ENCODE data around the gene HSF2. TPM values are rescaled to one million over a fixed set of nuclear protein-coding genes. Genes with fewer than 3 reads are reported as not detected.

The HSF2 gene
- polyA plus RNA-seq, 1 donor from 2014 or later, result 153 TPM

GRCh38 chr6:122393351-122393896, 6.0 kb upstream of the HSF2 start:
- no peaks in the 10 kb centered on the region for H3K79me2 ChIP-seq (replicated peaks; ENCODE audit: insufficient read depth, low read length)
- H3K9me3 ChIP-seq (ENCODE audit: low read length), result no peaks in the 10 kb centered on the region
- no peaks in the 10 kb centered on the region for H3K9me2 ChIP-seq (ENCODE audit: insufficient read depth, low read length)
- no peaks in the 10 kb centered on the region for H4K20me1 ChIP-seq (ENCODE audit: insufficient read depth)
- H3F3A ChIP-seq (ENCODE audit: insufficient read depth, low read length, poor library complexity, severe bottlenecking), result no peaks in the 10 kb centered on the region
- TF ChIP-seq RAD21 (conservative IDR thresholded peaks at IDR 0.05), result no peak
- no peak for TF ChIP-seq TAF1 (IDR thresholded peaks at IDR 0.05; ENCODE audit: low read depth)
- no peak for TF ChIP-seq EZH2 (IDR thresholded peaks at IDR 0.05; ENCODE audit: borderline replicate concordance, insufficient read depth, low read length, poor library complexity, severe bottlenecking)
- TF ChIP-seq MXI1 (conservative IDR thresholded peaks at IDR 0.05; ENCODE audit: poor library complexity, severe bottlenecking), result no peak
- TF ChIP-seq SMC3 (conservative IDR thresholded peaks at IDR 0.05; ENCODE audit: poor library complexity), result no peak
- TF ChIP-seq, protein P1, sequence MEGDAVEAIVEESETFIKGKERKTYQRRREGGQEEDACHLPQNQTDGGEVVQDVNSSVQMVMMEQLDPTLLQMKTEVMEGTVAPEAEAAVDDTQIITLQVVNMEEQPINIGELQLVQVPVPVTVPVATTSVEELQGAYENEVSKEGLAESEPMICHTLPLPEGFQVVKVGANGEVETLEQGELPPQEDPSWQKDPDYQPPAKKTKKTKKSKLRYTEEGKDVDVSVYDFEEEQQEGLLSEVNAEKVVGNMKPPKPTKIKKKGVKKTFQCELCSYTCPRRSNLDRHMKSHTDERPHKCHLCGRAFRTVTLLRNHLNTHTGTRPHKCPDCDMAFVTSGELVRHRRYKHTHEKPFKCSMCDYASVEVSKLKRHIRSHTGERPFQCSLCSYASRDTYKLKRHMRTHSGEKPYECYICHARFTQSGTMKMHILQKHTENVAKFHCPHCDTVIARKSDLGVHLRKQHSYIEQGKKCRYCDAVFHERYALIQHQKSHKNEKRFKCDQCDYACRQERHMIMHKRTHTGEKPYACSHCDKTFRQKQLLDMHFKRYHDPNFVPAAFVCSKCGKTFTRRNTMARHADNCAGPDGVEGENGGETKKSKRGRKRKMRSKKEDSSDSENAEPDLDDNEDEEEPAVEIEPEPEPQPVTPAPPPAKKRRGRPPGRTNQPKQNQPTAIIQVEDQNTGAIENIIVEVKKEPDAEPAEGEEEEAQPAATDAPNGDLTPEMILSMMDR (IDR thresholded peaks at IDR 0.05; ENCODE audit: poor library complexity, severe bottlenecking), result no peak
- TF ChIP-seq, protein P2, sequence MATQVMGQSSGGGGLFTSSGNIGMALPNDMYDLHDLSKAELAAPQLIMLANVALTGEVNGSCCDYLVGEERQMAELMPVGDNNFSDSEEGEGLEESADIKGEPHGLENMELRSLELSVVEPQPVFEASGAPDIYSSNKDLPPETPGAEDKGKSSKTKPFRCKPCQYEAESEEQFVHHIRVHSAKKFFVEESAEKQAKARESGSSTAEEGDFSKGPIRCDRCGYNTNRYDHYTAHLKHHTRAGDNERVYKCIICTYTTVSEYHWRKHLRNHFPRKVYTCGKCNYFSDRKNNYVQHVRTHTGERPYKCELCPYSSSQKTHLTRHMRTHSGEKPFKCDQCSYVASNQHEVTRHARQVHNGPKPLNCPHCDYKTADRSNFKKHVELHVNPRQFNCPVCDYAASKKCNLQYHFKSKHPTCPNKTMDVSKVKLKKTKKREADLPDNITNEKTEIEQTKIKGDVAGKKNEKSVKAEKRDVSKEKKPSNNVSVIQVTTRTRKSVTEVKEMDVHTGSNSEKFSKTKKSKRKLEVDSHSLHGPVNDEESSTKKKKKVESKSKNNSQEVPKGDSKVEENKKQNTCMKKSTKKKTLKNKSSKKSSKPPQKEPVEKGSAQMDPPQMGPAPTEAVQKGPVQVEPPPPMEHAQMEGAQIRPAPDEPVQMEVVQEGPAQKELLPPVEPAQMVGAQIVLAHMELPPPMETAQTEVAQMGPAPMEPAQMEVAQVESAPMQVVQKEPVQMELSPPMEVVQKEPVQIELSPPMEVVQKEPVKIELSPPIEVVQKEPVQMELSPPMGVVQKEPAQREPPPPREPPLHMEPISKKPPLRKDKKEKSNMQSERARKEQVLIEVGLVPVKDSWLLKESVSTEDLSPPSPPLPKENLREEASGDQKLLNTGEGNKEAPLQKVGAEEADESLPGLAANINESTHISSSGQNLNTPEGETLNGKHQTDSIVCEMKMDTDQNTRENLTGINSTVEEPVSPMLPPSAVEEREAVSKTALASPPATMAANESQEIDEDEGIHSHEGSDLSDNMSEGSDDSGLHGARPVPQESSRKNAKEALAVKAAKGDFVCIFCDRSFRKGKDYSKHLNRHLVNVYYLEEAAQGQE (IDR thresholded peaks at IDR 0.05; ENCODE audit: borderline replicate concordance), result no peak
- TF ChIP-seq POLR2AphosphoS5 (IDR thresholded peaks at IDR 0.05), result no peak
- no peak for TF ChIP-seq EP300 (conservative IDR thresholded peaks at IDR 0.05; ENCODE audit: poor library complexity, severe bottlenecking)
- no peaks in the 10 kb centered on the region for H3K36me3 ChIP-seq (ENCODE audit: insufficient read depth, low read length)
- no peak overlapping the region for H3K9ac ChIP-seq (ENCODE audit: low read length)
- H2AFZ ChIP-seq (ENCODE audit: low read depth, low read length), result no peak overlapping the region
- no peak overlapping the region for H3K4me3 ChIP-seq (ENCODE audit: low read length)
- no peak overlapping the region for H3K27ac ChIP-seq (ENCODE audit: low read length)
- no peaks in the 10 kb centered on the region for H3K27me3 ChIP-seq (ENCODE audit: insufficient read depth, low read depth, low read length)
- no peak overlapping the region for H3K4me2 ChIP-seq (ENCODE audit: low read length)

GRCh38 chr6:122394016-122394415, 5.4 kb upstream of the HSF2 start:
- no peak overlapping the region for H3K27ac ChIP-seq (ENCODE audit: low read length)
- H3F3A ChIP-seq (ENCODE audit: insufficient read depth, low read length, poor library complexity, severe bottlenecking), result no peaks in the 10 kb centered on the region
- no peak overlapping the region for H3K9ac ChIP-seq (ENCODE audit: low read length)
- TF ChIP-seq EP300 (conservative IDR thresholded peaks at IDR 0.05; ENCODE audit: poor library complexity, severe bottlenecking) (no peak), TAF1 (IDR thresholded peaks at IDR 0.05; ENCODE audit: low read depth) (no peak), SMC3 (conservative IDR thresholded peaks at IDR 0.05; ENCODE audit: poor library complexity) (no peak), RAD21 (conservative IDR thresholded peaks at IDR 0.05) (no peak), POLR2AphosphoS5 (IDR thresholded peaks at IDR 0.05) (no peak)
- TF ChIP-seq, protein P2 (IDR thresholded peaks at IDR 0.05; ENCODE audit: borderline replicate concordance), result no peak
- no peaks in the 10 kb centered on the region for H3K27me3 ChIP-seq (ENCODE audit: insufficient read depth, low read depth, low read length)
- H3K36me3 ChIP-seq (ENCODE audit: insufficient read depth, low read length), result no peaks in the 10 kb centered on the region
- no peaks in the 10 kb centered on the region for H3K9me3 ChIP-seq (ENCODE audit: low read length)
- no peak overlapping the region for H3K4me3 ChIP-seq (ENCODE audit: low read length)
- H4K20me1 ChIP-seq (ENCODE audit: insufficient read depth), result no peaks in the 10 kb centered on the region
- no peak overlapping the region for H3K4me2 ChIP-seq (ENCODE audit: low read length)
- no peak overlapping the region for H2AFZ ChIP-seq (ENCODE audit: low read depth, low read length)
- no peaks in the 10 kb centered on the region for H3K79me2 ChIP-seq (replicated peaks; ENCODE audit: insufficient read depth, low read length)
- H3K9me2 ChIP-seq (ENCODE audit: insufficient read depth, low read length), result no peaks in the 10 kb centered on the region

Data from neural cell (in vitro differentiated cells).